GM19467 (cell line): ENCODE results near the gene ATG4C.

ENCODE experiments used
- ATAC-seq: cut with Tn5 transposase; IDR thresholded peaks from one replicate; pipeline ENCODE4 v1.9.1; 2021; ENCODE audit warnings: mild to moderate bottlenecking, moderate library complexity; ENCODE audit not compliant: unreplicated experiment

The ATG4C gene

DNA sequence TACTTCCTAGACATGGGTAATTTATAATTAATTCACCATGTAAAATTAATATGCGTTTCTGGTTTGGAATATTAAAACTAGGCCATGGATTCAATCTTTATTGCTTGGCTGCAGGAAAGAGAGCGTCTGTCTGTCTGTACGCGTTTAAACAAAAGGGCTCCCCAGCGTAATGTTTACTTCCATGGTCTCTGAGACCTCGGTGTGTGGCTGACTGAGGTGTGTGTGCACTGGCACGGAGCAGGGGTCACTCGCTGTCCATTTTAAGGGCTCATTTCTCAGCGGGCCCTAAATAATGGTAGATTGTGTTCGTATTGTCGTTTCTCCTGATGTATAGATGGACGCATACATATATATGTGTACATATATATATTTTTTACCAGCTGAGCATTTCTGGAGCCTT is 119.6 kb downstream of the ATG4C start:
- no peak for ATAC-seq

- no peak for ATAC-seq
Measured at GRCh38 chr1:62903982-62904855, 120.3 kb downstream of the ATG4C start.

GRCh38 chr1:62904856-62905225 is 120.9 kb downstream of the ATG4C start:
- ATAC-seq: no peak

- ATAC-seq: no peak
Measured at GRCh38 chr1:62905309-62905708, 121.4 kb downstream of the ATG4C start.

GRCh38 chr1:62905872-62906271 is 121.9 kb downstream of the ATG4C start:
- ATAC-seq: no peak

GRCh38 chr1:62906428-62906886 is 122.5 kb downstream of the ATG4C start:
- no peak for ATAC-seq

GRCh38 chr1:62908168-62908695 is 124.3 kb downstream of the ATG4C start:
- no peak for ATAC-seq

- no peak for ATAC-seq
Measured at GRCh38 chr1:62912028-62912638, 128.2 kb downstream of the ATG4C start.
